ENCODE results near the gene EHD4.
A peak's percentile ranks its signal among the peaks of the same experiment; 100 is the strongest.

EHD4 gene

DNA sequence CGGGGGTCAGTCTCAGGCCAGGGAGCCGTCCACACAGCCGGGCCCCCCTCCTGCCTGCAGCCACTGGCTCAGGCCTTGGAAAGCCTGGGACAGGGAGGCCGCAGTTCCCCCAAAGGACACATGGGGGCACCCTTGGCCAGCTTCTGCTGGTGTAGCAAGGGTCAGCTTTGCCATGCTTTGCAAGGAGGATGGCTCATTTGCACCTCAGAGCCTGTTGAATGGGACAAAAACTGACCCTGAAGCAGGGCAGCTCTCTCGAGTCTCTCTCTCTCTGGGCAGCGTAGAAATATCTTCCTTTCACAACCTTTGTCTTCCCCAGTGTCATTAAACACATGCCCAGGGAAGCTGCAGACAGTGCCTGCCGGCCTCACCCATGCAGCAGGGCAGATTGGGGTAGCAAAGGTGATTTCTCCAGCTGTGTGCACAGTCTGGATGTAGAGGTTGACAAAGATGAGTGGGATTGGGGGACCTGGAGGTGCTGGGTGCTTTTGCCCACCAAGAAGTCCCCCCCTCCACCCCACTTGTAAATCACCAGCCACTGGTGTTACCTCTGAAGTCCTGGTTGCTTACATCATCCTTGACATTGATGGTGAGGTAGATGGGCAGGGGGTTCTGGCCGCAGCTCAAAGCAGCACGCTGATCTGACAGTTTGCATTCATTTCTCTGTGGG is 17.4 kb upstream of the EHD4 start (continued):
- TF ChIP-seq, protein P1, sequence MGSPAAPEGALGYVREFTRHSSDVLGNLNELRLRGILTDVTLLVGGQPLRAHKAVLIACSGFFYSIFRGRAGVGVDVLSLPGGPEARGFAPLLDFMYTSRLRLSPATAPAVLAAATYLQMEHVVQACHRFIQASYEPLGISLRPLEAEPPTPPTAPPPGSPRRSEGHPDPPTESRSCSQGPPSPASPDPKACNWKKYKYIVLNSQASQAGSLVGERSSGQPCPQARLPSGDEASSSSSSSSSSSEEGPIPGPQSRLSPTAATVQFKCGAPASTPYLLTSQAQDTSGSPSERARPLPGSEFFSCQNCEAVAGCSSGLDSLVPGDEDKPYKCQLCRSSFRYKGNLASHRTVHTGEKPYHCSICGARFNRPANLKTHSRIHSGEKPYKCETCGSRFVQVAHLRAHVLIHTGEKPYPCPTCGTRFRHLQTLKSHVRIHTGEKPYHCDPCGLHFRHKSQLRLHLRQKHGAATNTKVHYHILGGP (tag by site-specific recombination; IDR thresholded peaks at IDR 0.05), result no peak
- TF ChIP-seq ZNF488 (tag by site-specific recombination; IDR thresholded peaks at IDR 0.05) (no peak), ZNF10 (tag by site-specific recombination; IDR thresholded peaks at IDR 0.05) (no peak), KLF17 (tag by site-specific recombination; IDR thresholded peaks at IDR 0.05) (no peak), TRIM28 (IDR thresholded peaks at IDR 0.05; ENCODE audit: borderline replicate concordance, low read length) (no peak), ZNF416 (tag by site-specific recombination; IDR thresholded peaks at IDR 0.05) (no peak), ZNF24 (tag by site-specific recombination; IDR thresholded peaks at IDR 0.05) (no peak), ZNF654 (tag by site-specific recombination; IDR thresholded peaks at IDR 0.05; ENCODE audit: low read depth) (peak; percentile 85), YY1 (tag by site-specific recombination; IDR thresholded peaks at IDR 0.05) (no peak), ZNF830 (tag by site-specific recombination; IDR thresholded peaks at IDR 0.05; ENCODE audit: low read depth) (no peak), GLIS2 (tag by site-specific recombination; IDR thresholded peaks at IDR 0.05) (no peak), SP7 (tag by site-specific recombination; IDR thresholded peaks at IDR 0.05) (no peak), SP2 (tag by site-specific recombination; IDR thresholded peaks at IDR 0.05) (no peak)
- TF ChIP-seq, protein P2, sequence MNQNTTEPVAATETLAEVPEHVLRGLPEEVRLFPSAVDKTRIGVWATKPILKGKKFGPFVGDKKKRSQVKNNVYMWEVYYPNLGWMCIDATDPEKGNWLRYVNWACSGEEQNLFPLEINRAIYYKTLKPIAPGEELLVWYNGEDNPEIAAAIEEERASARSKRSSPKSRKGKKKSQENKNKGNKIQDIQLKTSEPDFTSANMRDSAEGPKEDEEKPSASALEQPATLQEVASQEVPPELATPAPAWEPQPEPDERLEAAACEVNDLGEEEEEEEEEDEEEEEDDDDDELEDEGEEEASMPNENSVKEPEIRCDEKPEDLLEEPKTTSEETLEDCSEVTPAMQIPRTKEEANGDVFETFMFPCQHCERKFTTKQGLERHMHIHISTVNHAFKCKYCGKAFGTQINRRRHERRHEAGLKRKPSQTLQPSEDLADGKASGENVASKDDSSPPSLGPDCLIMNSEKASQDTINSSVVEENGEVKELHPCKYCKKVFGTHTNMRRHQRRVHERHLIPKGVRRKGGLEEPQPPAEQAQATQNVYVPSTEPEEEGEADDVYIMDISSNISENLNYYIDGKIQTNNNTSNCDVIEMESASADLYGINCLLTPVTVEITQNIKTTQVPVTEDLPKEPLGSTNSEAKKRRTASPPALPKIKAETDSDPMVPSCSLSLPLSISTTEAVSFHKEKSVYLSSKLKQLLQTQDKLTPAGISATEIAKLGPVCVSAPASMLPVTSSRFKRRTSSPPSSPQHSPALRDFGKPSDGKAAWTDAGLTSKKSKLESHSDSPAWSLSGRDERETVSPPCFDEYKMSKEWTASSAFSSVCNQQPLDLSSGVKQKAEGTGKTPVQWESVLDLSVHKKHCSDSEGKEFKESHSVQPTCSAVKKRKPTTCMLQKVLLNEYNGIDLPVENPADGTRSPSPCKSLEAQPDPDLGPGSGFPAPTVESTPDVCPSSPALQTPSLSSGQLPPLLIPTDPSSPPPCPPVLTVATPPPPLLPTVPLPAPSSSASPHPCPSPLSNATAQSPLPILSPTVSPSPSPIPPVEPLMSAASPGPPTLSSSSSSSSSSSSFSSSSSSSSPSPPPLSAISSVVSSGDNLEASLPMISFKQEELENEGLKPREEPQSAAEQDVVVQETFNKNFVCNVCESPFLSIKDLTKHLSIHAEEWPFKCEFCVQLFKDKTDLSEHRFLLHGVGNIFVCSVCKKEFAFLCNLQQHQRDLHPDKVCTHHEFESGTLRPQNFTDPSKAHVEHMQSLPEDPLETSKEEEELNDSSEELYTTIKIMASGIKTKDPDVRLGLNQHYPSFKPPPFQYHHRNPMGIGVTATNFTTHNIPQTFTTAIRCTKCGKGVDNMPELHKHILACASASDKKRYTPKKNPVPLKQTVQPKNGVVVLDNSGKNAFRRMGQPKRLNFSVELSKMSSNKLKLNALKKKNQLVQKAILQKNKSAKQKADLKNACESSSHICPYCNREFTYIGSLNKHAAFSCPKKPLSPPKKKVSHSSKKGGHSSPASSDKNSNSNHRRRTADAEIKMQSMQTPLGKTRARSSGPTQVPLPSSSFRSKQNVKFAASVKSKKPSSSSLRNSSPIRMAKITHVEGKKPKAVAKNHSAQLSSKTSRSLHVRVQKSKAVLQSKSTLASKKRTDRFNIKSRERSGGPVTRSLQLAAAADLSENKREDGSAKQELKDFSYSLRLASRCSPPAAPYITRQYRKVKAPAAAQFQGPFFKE (tag by site-specific recombination; IDR thresholded peaks at IDR 0.05; ENCODE audit: borderline replicate concordance), result no peak

DNA sequence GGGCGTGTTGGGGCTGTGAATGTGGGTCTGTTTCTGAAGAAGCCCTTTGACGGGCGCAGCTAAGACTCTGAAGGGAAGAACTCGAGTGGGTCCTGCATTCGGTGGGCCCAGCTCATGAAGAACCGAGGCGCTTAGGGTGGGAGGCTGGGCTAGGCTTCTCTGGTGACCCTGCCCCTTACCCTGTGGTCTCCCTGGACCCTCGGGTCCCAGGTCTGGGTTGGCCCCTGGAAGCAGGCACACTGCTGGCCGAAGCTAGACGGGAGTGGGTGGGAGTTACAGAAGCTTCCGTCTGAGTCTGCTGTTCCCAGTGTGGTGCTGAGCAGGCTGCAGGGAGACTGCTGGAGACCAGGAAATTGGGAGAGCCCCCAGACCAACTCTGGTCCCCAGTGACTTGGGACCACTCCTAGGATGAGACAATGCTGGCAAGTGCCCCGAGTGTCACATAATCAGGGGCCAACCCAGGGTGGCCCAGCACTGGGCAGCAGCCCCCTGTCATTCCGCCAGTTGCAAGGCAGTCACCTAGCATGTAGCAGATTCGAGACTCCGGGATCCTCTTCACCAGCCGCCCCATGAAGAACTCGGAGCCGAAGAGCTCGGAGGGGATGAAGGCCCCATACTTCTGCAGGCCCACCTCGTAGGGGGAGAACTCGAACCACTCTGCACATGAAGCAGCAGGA is 16.7 kb upstream of the EHD4 start:
- ChIA-PET POLR2A (no interaction called here), CTCF (interaction anchor here (0.8 to 5.3 kb wide), 21 partner anchors 8 to 205 kb away, joined by 3 to 35 read pairs (median 4); partner anchors contain the start of gene EHD4)
- H3K36me3 ChIP-seq (ENCODE audit: control insufficient read depth in 2 of 2, insufficient read depth in 1 of 2, low read length in 2 of 2), result no peaks in the 10 kb centered on the region
- no peaks in the 10 kb centered on the region for H3K4me1 ChIP-seq (ENCODE audit: control insufficient read depth, insufficient read depth, low read length)
- H3K4me3 ChIP-seq (ENCODE audit: low read depth, low read length), result no peak overlapping the region
- H3K9me3 ChIP-seq (ENCODE audit: control insufficient read depth, insufficient read depth, low read depth, low read length), result no peaks in the 10 kb centered on the region
- no peak overlapping the region for H3K27ac ChIP-seq (ENCODE audit: extremely low read depth, low read depth, low read length)
- no peak for TF ChIP-seq ZNF837 (tag by site-specific recombination; IDR thresholded peaks at IDR 0.05)
- TF ChIP-seq, protein P3, sequence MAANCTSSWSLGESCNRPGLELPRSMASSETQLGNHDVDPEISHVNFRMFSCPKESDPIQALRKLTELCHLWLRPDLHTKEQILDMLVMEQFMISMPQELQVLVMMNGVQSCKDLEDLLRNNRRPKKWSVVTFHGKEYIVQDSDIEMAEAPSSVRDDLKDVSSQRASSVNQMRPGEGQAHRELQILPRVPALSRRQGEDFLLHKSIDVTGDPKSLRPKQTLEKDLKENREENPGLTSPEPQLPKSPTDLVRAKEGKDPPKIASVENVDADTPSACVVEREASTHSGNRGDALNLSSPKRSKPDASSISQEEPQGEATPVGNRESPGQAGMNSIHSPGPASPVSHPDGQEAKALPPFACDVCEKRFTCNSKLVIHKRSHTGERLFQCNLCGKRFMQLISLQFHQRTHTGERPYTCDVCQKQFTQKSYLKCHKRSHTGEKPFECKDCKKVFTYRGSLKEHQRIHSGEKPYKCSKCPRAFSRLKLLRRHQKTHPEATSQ (tag by site-specific recombination; IDR thresholded peaks at IDR 0.05), result no peak
- no peak for TF ChIP-seq SETDB1 (IDR thresholded peaks at IDR 0.05; ENCODE audit: insufficient read length, low read length)
- no peak for TF ChIP-seq GLI2 (tag by site-specific recombination; IDR thresholded peaks at IDR 0.05; ENCODE audit: borderline replicate concordance, low read depth)
- no peak for TF ChIP-seq SP2 (tag by site-specific recombination; IDR thresholded peaks at IDR 0.05)
- no peak for TF ChIP-seq ZNF311 (tag by site-specific recombination; IDR thresholded peaks at IDR 0.05; ENCODE audit: borderline replicate concordance)
- TF ChIP-seq ZNF624 (tag by site-specific recombination; IDR thresholded peaks at IDR 0.05), result no peak
- no peak for TF ChIP-seq ZNF324 (tag by site-specific recombination; IDR thresholded peaks at IDR 0.05)
- no peak for TF ChIP-seq ZBTB1 (tag by site-specific recombination; IDR thresholded peaks at IDR 0.05)
- TF ChIP-seq ZFP69B (tag by site-specific recombination; IDR thresholded peaks at IDR 0.05), result no peak
- TF ChIP-seq ZNF23 (tag by site-specific recombination; IDR thresholded peaks at IDR 0.05; ENCODE audit: borderline replicate concordance), result no peak
- TF ChIP-seq ZNF214 (tag by site-specific recombination; IDR thresholded peaks at IDR 0.05; ENCODE audit: borderline replicate concordance), result no peak
- no peak for TF ChIP-seq ZEB2 (tag by site-specific recombination; IDR thresholded peaks at IDR 0.05)
- TF ChIP-seq IKZF3 (tag by site-specific recombination; IDR thresholded peaks at IDR 0.05), result no peak

All from HEK293 (cell line).